Activated CD4-positive, alpha-beta T cell treated with anti-CD3 and anti-CD28 coated beads for 36 hours (primary cell): ENCODE data around the gene RAPGEF1. TPM values are rescaled to one million over a fixed set of nuclear protein-coding genes. Genes with fewer than 3 reads are reported as not detected.

ENCODE experiments used
- ATAC-seq: fragments of 200-7000 bp; cut with Tn5 transposase; one replicate; pipeline ENCODE4 v1.10.0; 2021; ENCODE audit warnings: mild to moderate bottlenecking, moderate library complexity
- CTCF ChIA-PET: fragments of 350-600 bp; sonication (Branson Sonifier 250); formaldehyde crosslinking; loops from one replicate; lab custom pipeline; 2021; ENCODE audit warnings: antibody characterized with exemption; lab: Charles Lee
- POLR2A ChIA-PET: fragments of 350-600 bp; sonication (Branson Sonifier 250); formaldehyde crosslinking; loops from one replicate; lab custom pipeline; 2021; ENCODE audit warnings: antibody characterized with exemption, inconsistent platforms; lab: Charles Lee
- DNase-seq: peaks from one replicate; pipeline ENCODE4 v3.0.0-alpha.2; 2020
- H3K27ac Mint-ChIP-seq: one replicate; pipeline ENCODE4 v1.8.0; 2021; ENCODE audit warnings: mixed read lengths
- H3K27me3 Mint-ChIP-seq: one replicate; pipeline ENCODE4 v1.8.0; 2021; ENCODE audit warnings: mixed read lengths
- H3K36me3 Mint-ChIP-seq: one replicate; pipeline ENCODE4 v1.8.0; 2021; ENCODE audit warnings: low read depth, mixed read lengths
- H3K4me1 Mint-ChIP-seq: one replicate; pipeline ENCODE4 v1.8.0; 2021; ENCODE audit warnings: mixed read lengths
- H3K4me3 Mint-ChIP-seq: one replicate; pipeline ENCODE4 v1.8.0; 2021; ENCODE audit warnings: mild to moderate bottlenecking, moderate library complexity, mixed read lengths
- H3K9me3 Mint-ChIP-seq: one replicate; pipeline ENCODE4 v1.8.0; 2021; ENCODE audit warnings: low read depth, mixed read lengths
- intact Hi-C, 2 experiments: fragments of 100-400 bp; cut with DNase I in 1 of 2; cut with micrococcal nuclease in 1 of 2; formaldehyde crosslinking; loops; one replicate each; pipeline versions ENCODE4 v1.14.2 to v1.15.1; 2022 to 2024; cut with DNase I, micrococcal nuclease
- total RNA-seq, 2 experiments: library from RNA; stranded (reverse); gene quantifications; one replicate each; pipeline ENCODE4 v1.2.3, GENCODE V29; 2021

Gene RAPGEF1
- total RNA-seq, 2 experiments from 2014 or later, result 86.7 to 108 TPM

- ATAC-seq (peak; percentile 50), DNase-seq (no peak)
- Mint-ChIP-seq H3K4me3 (no peak overlapping the region), H3K4me1 (peaks cover 28% of the 10 kb centered on the region), H3K27me3 (no peaks in the 10 kb centered on the region), H3K36me3 (no peaks in the 10 kb centered on the region), H3K27ac (no peak overlapping the region), H3K9me3 (no peaks in the 10 kb centered on the region)
- intact Hi-C loops, result loop anchor here (1.0 to 5.0 kb wide), 3 partner anchors 156 to 397 kb away; no protein-coding TSS in a partner anchor
- POLR2A ChIA-PET, result no interaction called here
- CTCF ChIA-PET, result interaction anchor here (0.7 to 1.8 kb wide), 5 partner anchors 12 to 167 kb away, joined by 3 to 7 read pairs (median 4); no protein-coding TSS in a partner anchor
Observed at GRCh38 chr9:131747352-131747751, 7.5 kb upstream of the RAPGEF1 start.

GRCh38 chr9:131745610-131746009 lies 5.7 kb upstream of the RAPGEF1 start:
- Mint-ChIP-seq H3K27me3 (no peaks in the 10 kb centered on the region), H3K4me3 (no peak overlapping the region), H3K27ac (no peak overlapping the region), H3K9me3 (no peaks in the 10 kb centered on the region), H3K36me3 (no peaks in the 10 kb centered on the region), H3K4me1 (peaks cover 28% of the 10 kb centered on the region)
- CTCF ChIA-PET, result interaction anchor here (0.6 to 2.1 kb wide), 9 partner anchors 13 to 191 kb away, joined by 3 to 13 read pairs (median 4); no protein-coding TSS in a partner anchor
- POLR2A ChIA-PET, result interaction anchor here (0.7 to 1.2 kb wide), 2 partner anchors 13 to 125 kb away, joined by 3 to 4 read pairs; no protein-coding TSS in a partner anchor
- intact Hi-C loops, result loop anchor here in 1 of 2 experiments (5.0 kb wide), 1 partner anchor 393 kb away; no protein-coding TSS in a partner anchor
- ATAC-seq (no peak), DNase-seq (no peak)

GRCh38 chr9:131744720-131745201 lies 4.9 kb upstream of the RAPGEF1 start:
- DNase-seq, result no peak
- Mint-ChIP-seq H3K4me3 (no peak overlapping the region), H3K4me1 (peaks cover 32% of the 10 kb centered on the region), H3K9me3 (no peaks in the 10 kb centered on the region), H3K36me3 (no peaks in the 10 kb centered on the region), H3K27me3 (no peaks in the 10 kb centered on the region), H3K27ac (peak overlapping the region; percentile 72)
- ATAC-seq, result no peak
- ChIA-PET CTCF (interaction anchor here (0.5 to 2.6 kb wide), 19 partner anchors 9 to 904 kb away, joined by 3 to 13 read pairs (median 4); no protein-coding TSS in a partner anchor), POLR2A (interaction anchor here (0.6 to 1.2 kb wide), 4 partner anchors 12 to 380 kb away, joined by 3 to 4 read pairs (median 4); no protein-coding TSS in a partner anchor)
- intact Hi-C loops, result loop anchor here in 1 of 2 experiments (5.0 kb wide), 1 partner anchor 392 kb away; no protein-coding TSS in a partner anchor

GRCh38 chr9:131744171-131744719 lies 4.4 kb upstream of the RAPGEF1 start:
- Mint-ChIP-seq H3K27ac (peak overlapping the region; percentile 72), H3K4me1 (peaks cover 32% of the 10 kb centered on the region), H3K36me3 (peaks cover under 1% of the 10 kb centered on the region), H3K27me3 (no peaks in the 10 kb centered on the region), H3K9me3 (no peaks in the 10 kb centered on the region), H3K4me3 (no peak overlapping the region)
- intact Hi-C loops, result no loop called here
- ChIA-PET CTCF (interaction anchor here (0.6 to 2.6 kb wide), 17 partner anchors 9 to 189 kb away, joined by 3 to 13 read pairs (median 4); no protein-coding TSS in a partner anchor), POLR2A (interaction anchor here (0.5 to 0.6 kb wide), 2 partner anchors 345 to 381 kb away, joined by 3 to 4 read pairs; no protein-coding TSS in a partner anchor)
- ATAC-seq (no peak), DNase-seq (no peak)

GRCh38 chr9:131743501-131743900 lies 3.6 kb upstream of the RAPGEF1 start:
- intact Hi-C loops, result no loop called here
- no peaks in the 10 kb centered on the region for H3K27me3 Mint-ChIP-seq
- peaks cover 34% of the 10 kb centered on the region for H3K4me1 Mint-ChIP-seq
- DNase-seq, result no peak
- POLR2A ChIA-PET, result interaction anchor here (0.5 to 0.6 kb wide), 2 partner anchors 132 to 345 kb away, joined by 3 read pairs; no protein-coding TSS in a partner anchor
- H3K9me3 Mint-ChIP-seq, result no peaks in the 10 kb centered on the region
- H3K36me3 Mint-ChIP-seq, result peaks cover 8% of the 10 kb centered on the region
- no peak overlapping the region for H3K4me3 Mint-ChIP-seq
- CTCF ChIA-PET, result interaction anchor here (0.6 to 2.6 kb wide), 16 partner anchors 11 to 611 kb away, joined by 3 to 9 read pairs (median 4); no protein-coding TSS in a partner anchor
- no peak for ATAC-seq
- peak overlapping the region; percentile 72 for H3K27ac Mint-ChIP-seq

GRCh38 chr9:131743096-131743495 lies 3.2 kb upstream of the RAPGEF1 start:
- ChIA-PET POLR2A (interaction anchor here (0.6 kb wide), 1 partner anchor 131 kb away, joined by 3 read pairs; no protein-coding TSS in a partner anchor), CTCF (interaction anchor here (0.6 to 2.6 kb wide), 15 partner anchors 11 to 611 kb away, joined by 3 to 9 read pairs (median 4); no protein-coding TSS in a partner anchor)
- DNase-seq (no peak), ATAC-seq (no peak)
- Mint-ChIP-seq H3K27ac (no peak overlapping the region), H3K36me3 (peaks cover 8% of the 10 kb centered on the region), H3K4me3 (no peak overlapping the region), H3K4me1 (peaks cover 35% of the 10 kb centered on the region), H3K9me3 (no peaks in the 10 kb centered on the region), H3K27me3 (no peaks in the 10 kb centered on the region)
- intact Hi-C loops, result no loop called here

GRCh38 chr9:131740898-131741297 lies 1.0 kb upstream of the RAPGEF1 start:
- H3K9me3 Mint-ChIP-seq, result no peaks in the 10 kb centered on the region
- H3K4me1 Mint-ChIP-seq, result peaks cover 52% of the 10 kb centered on the region
- ChIA-PET POLR2A (no interaction called here), CTCF (interaction anchor here (0.8 to 2.9 kb wide), 16 partner anchors 8 to 156 kb away, joined by 3 to 29 read pairs (median 5); no protein-coding TSS in a partner anchor)
- intact Hi-C loops, result loop anchor here in 1 of 2 experiments (1.0 to 2.0 kb wide), 4 partner anchors 99 to 238 kb away; partner anchors contain the start of genes POMT1 and UCK1
- H3K27me3 Mint-ChIP-seq, result no peaks in the 10 kb centered on the region
- H3K36me3 Mint-ChIP-seq, result peaks cover 19% of the 10 kb centered on the region
- DNase-seq, result no peak
- ATAC-seq, result no peak
- H3K4me3 Mint-ChIP-seq, result peak overlapping the region; percentile 63
- no peak overlapping the region for H3K27ac Mint-ChIP-seq

GRCh38 chr9:131739133-131739958 lies 530 bp downstream of the RAPGEF1 start:
- H3K4me3 Mint-ChIP-seq, result peak overlapping the region; percentile 95
- intact Hi-C loops, result loop anchor here (1.0 to 10.0 kb wide), 5 partner anchors 10 to 615 kb away; partner anchors contain the start of gene NUP214 (in 1 of the 2)
- H3K4me1 Mint-ChIP-seq, result peaks cover 57% of the 10 kb centered on the region
- no peaks in the 10 kb centered on the region for H3K27me3 Mint-ChIP-seq
- peak overlapping the region; percentile 95 for H3K27ac Mint-ChIP-seq
- ATAC-seq (peak; percentile 21), DNase-seq (peak; percentile 73)
- H3K36me3 Mint-ChIP-seq, result peaks cover 30% of the 10 kb centered on the region
- no peaks in the 10 kb centered on the region for H3K9me3 Mint-ChIP-seq
- ChIA-PET CTCF (interaction anchor here (0.6 to 3.1 kb wide), 26 partner anchors 10 to 1677 kb away, joined by 3 to 29 read pairs (median 5); no protein-coding TSS in a partner anchor), POLR2A (interaction anchor here (0.6 to 1.4 kb wide), 3 partner anchors 30 to 148 kb away, joined by 3 to 5 read pairs (median 3); no protein-coding TSS in a partner anchor)

- Mint-ChIP-seq H3K4me1 (peaks cover 57% of the 10 kb centered on the region), H3K4me3 (peak overlapping the region; percentile 95), H3K27me3 (no peaks in the 10 kb centered on the region), H3K9me3 (no peaks in the 10 kb centered on the region), H3K27ac (peak overlapping the region; percentile 95), H3K36me3 (peaks cover 31% of the 10 kb centered on the region)
- intact Hi-C loops, result loop anchor here (1.0 to 10.0 kb wide), 5 partner anchors 9 to 614 kb away; partner anchors contain the start of gene NUP214 (in 1 of the 2)
- ATAC-seq (peak; percentile 17), DNase-seq (peak; percentile 48)
- ChIA-PET POLR2A (interaction anchor here (0.6 to 1.4 kb wide), 3 partner anchors 60 to 153 kb away, joined by 3 to 6 read pairs (median 5); no protein-coding TSS in a partner anchor), CTCF (interaction anchor here (0.6 to 3.1 kb wide), 22 partner anchors 9 to 1678 kb away, joined by 3 to 29 read pairs (median 5); no protein-coding TSS in a partner anchor)
Observed at GRCh38 chr9:131738293-131739132, 1.4 kb downstream of the RAPGEF1 start.
